HL-60/S4 (cell line): ENCODE data around the gene GPR37L1.
"Not testable (repeated sequence)": the region's sequence is repeated elsewhere in the genome, so short reads cannot be mapped to it uniquely, and the experiment has no call there.

Source experiments
- in situ Hi-C: fragments of 300-500 bp; cut with MboI; formaldehyde crosslinking; loops from 2 replicates; pipeline ENCODE4 v1.14.3; 2022; ENCODE audit warnings: low sequenced_read_pairs

The GPR37L1 gene

GRCh38 chr1:202131956-202132821 lies 9.5 kb downstream of the GPR37L1 start:
- in situ Hi-C loops, result no loop called here

- in situ Hi-C loops, result no loop called here
Observed at GRCh38 chr1:202133001-202133400, 10.3 kb downstream of the GPR37L1 start.

- in situ Hi-C loops, result no loop called here
Observed at GRCh38 chr1:202133496-202133895, 10.8 kb downstream of the GPR37L1 start.

- in situ Hi-C loops, result no loop called here
Observed at GRCh38 chr1:202133989-202134388, 11.3 kb downstream of the GPR37L1 start.

GRCh38 chr1:202134645-202135172 lies 12.0 kb downstream of the GPR37L1 start:
- in situ Hi-C loops, result no loop called here

GRCh38 chr1:202135221-202135721 lies 12.6 kb downstream of the GPR37L1 start:
- in situ Hi-C loops, result no loop called here

GRCh38 chr1:202140833-202141232 lies 18.1 kb downstream of the GPR37L1 start:
- in situ Hi-C loops, result no loop called here

GRCh38 chr1:202141468-202141867 lies 18.8 kb downstream of the GPR37L1 start:
- in situ Hi-C loops, result not testable (repeated sequence)

- in situ Hi-C loops, result no loop called here
Observed at GRCh38 chr1:202143011-202143767, 20.5 kb downstream of the GPR37L1 start.

GRCh38 chr1:202143768-202144401 lies 21.2 kb downstream of the GPR37L1 start:
- in situ Hi-C loops, result no loop called here

GRCh38 chr1:202144402-202145067 lies 21.8 kb downstream of the GPR37L1 start, which contains the start of gene ARL8A:
ARL8A (minus strand) TSS chr1:202144737; CDS start chr1:202144572, 165 bp downstream.
- in situ Hi-C loops, result no loop called here

- in situ Hi-C loops, result no loop called here
Observed at GRCh38 chr1:202145068-202145743, 22.5 kb downstream of the GPR37L1 start.

GRCh38 chr1:202145744-202146140 lies 23.0 kb downstream of the GPR37L1 start:
- in situ Hi-C loops, result not testable (repeated sequence)

- in situ Hi-C loops, result no loop called here
Observed at GRCh38 chr1:202146279-202146678, 23.6 kb downstream of the GPR37L1 start.

GRCh38 chr1:202146993-202147392 lies 24.3 kb downstream of the GPR37L1 start:
- in situ Hi-C loops, result no loop called here

- in situ Hi-C loops, result no loop called here
Observed at GRCh38 chr1:202148391-202148790, 25.7 kb downstream of the GPR37L1 start.

GRCh38 chr1:202149566-202149965 lies 26.8 kb downstream of the GPR37L1 start:
- in situ Hi-C loops, result no loop called here

- in situ Hi-C loops, result no loop called here
Observed at GRCh38 chr1:202150187-202150586, 27.5 kb downstream of the GPR37L1 start.

- in situ Hi-C loops, result no loop called here
Observed at GRCh38 chr1:202150602-202151001, 27.9 kb downstream of the GPR37L1 start.

GRCh38 chr1:202151045-202151444 lies 28.3 kb downstream of the GPR37L1 start:
- in situ Hi-C loops, result no loop called here
